Activated T-cell treated with anti-CD3 and anti-CD28 coated beads, Interleukin-2, amount 50 U/mL, for 72 hours (primary cell): ENCODE data around the gene ENO2. TPM values are rescaled to one million over a fixed set of nuclear protein-coding genes. Genes with fewer than 3 reads are reported as not detected.

Source experiments
- ATAC-seq, 2 donors: fragments of 150-1000 bp; cut with Tn5 transposase; replicated peaks in 1 of 2; 2 replicates each; pipeline ENCODE4 v1.10.0; 2021; ENCODE audit warnings: moderate library complexity in 2 of 2, mild to moderate bottlenecking in 1 of 2
- DNase-seq, 2 donors: peaks; one replicate each; pipeline ENCODE4 v3.0.0; 2021 to 2022; ENCODE audit warnings: mixed read lengths in 1 of 2
- H3K27ac Mint-ChIP-seq: one replicate; pipeline ENCODE4 v1.8.0; 2022; ENCODE audit warnings: mild to moderate bottlenecking, moderate library complexity, mixed read lengths
- H3K27me3 Mint-ChIP-seq: one replicate; pipeline ENCODE4 v1.8.0; 2022; ENCODE audit warnings: low read depth, mixed read lengths
- H3K36me3 Mint-ChIP-seq, 2 donors: one replicate each; pipeline ENCODE4 v1.8.0; 2022; ENCODE audit warnings: mixed read lengths in 2 of 2, mild to moderate bottlenecking in 1 of 2; ENCODE audit not compliant: insufficient read depth in 2 of 2
- H3K4me1 Mint-ChIP-seq: one replicate; pipeline ENCODE4 v1.8.0; 2022; ENCODE audit warnings: low read depth, mixed read lengths
- H3K4me3 Mint-ChIP-seq, 2 donors: one replicate each; pipeline ENCODE4 v1.8.0; 2022; ENCODE audit warnings: mild to moderate bottlenecking in 2 of 2, mixed read lengths in 2 of 2, moderate library complexity in 2 of 2
- H3K9me3 Mint-ChIP-seq, 2 donors: one replicate each; pipeline ENCODE4 v1.8.0; 2022; ENCODE audit warnings: mixed read lengths in 2 of 2
- total RNA-seq, 2 donors: library from RNA; stranded (reverse); gene quantifications; one replicate each; pipeline ENCODE4 v1.2.3, GENCODE V29; 2022

ENO2 gene
- total RNA-seq, 2 donors from 2014 or later = 115 to 145 TPM

GRCh38 chr12:6961695-6962284, 47.4 kb downstream of the ENO2 start:
- H3K27me3 Mint-ChIP-seq = no peaks in the 10 kb centered on the region
- ATAC-seq (peak; percentile 26 to 30), DNase-seq (peak; percentile 58 to 69)
- peak overlapping the region; percentile 98 for H3K27ac Mint-ChIP-seq
- peak overlapping the region; percentile 87 to 93 for H3K4me3 Mint-ChIP-seq
- H3K9me3 Mint-ChIP-seq = no peaks in the 10 kb centered on the region
- peaks cover 92% of the 10 kb centered on the region for H3K4me1 Mint-ChIP-seq
- H3K36me3 Mint-ChIP-seq = peaks cover 4 to 17% of the 10 kb centered on the region in 2 donors

GRCh38 chr12:6962285-6963015, 48.1 kb downstream of the ENO2 start:
- Mint-ChIP-seq H3K9me3 (no peaks in the 10 kb centered on the region), H3K36me3 (peaks cover 4 to 21% of the 10 kb centered on the region in 2 donors), H3K4me1 (peaks cover 89% of the 10 kb centered on the region), H3K4me3 (peak overlapping the region; percentile 87 to 93), H3K27me3 (no peaks in the 10 kb centered on the region), H3K27ac (peak overlapping the region; percentile 98)
- DNase-seq = no peak
- no peak for ATAC-seq

GRCh38 chr12:6963016-6963731, 48.8 kb downstream of the ENO2 start:
- no peaks in the 10 kb centered on the region for H3K9me3 Mint-ChIP-seq
- DNase-seq = no peak
- peak overlapping the region; percentile 86 for H3K27ac Mint-ChIP-seq

GRCh38 chr12:6963791-6964413, 49.5 kb downstream of the ENO2 start:
- no peaks in the 10 kb centered on the region for H3K9me3 Mint-ChIP-seq
- peaks cover 89% of the 10 kb centered on the region for H3K4me1 Mint-ChIP-seq
- DNase-seq = no peak
- peak overlapping the region; percentile 85 for H3K27ac Mint-ChIP-seq
- H3K36me3 Mint-ChIP-seq = peaks cover 10 to 19% of the 10 kb centered on the region in 2 donors
- no peak overlapping the region for H3K4me3 Mint-ChIP-seq
- H3K27me3 Mint-ChIP-seq = no peaks in the 10 kb centered on the region
- ATAC-seq = no peak

More at GRCh38 chr12:6963016-6963731, 48.8 kb downstream of the ENO2 start:
- Mint-ChIP-seq H3K27me3 (no peaks in the 10 kb centered on the region), H3K36me3 (peaks cover 4 to 20% of the 10 kb centered on the region in 2 donors), H3K4me3 (peak overlapping the region in 1 of 2 donors; percentile 13), H3K4me1 (peaks cover 89% of the 10 kb centered on the region)
- no peak for ATAC-seq

- no peak overlapping the region for H3K4me3 Mint-ChIP-seq
- peaks cover 14 to 21% of the 10 kb centered on the region in 2 donors for H3K36me3 Mint-ChIP-seq
- ATAC-seq = no peak
- H3K27ac Mint-ChIP-seq = peak overlapping the region; percentile 85
- no peak for DNase-seq
- H3K27me3 Mint-ChIP-seq = no peaks in the 10 kb centered on the region
- H3K4me1 Mint-ChIP-seq = peaks cover 88% of the 10 kb centered on the region
- H3K9me3 Mint-ChIP-seq = no peaks in the 10 kb centered on the region
Measured at GRCh38 chr12:6964605-6965025, 50.2 kb downstream of the ENO2 start.

- no peaks in the 10 kb centered on the region for H3K27me3 Mint-ChIP-seq
- no peaks in the 10 kb centered on the region for H3K9me3 Mint-ChIP-seq
- H3K4me1 Mint-ChIP-seq = peaks cover 83% of the 10 kb centered on the region
- H3K27ac Mint-ChIP-seq = peak overlapping the region; percentile 85
- DNase-seq (peak; percentile 87 to 89), ATAC-seq (peak; percentile 33 to 37)
- H3K36me3 Mint-ChIP-seq = peaks cover 14 to 21% of the 10 kb centered on the region in 2 donors
- H3K4me3 Mint-ChIP-seq = peak overlapping the region in 1 of 2 donors; percentile 29
Measured at GRCh38 chr12:6965026-6965661, 50.8 kb downstream of the ENO2 start.

- no peak for ATAC-seq
Measured at GRCh38 chr12:6965714-6966113, 51.3 kb downstream of the ENO2 start.

GRCh38 chr12:6966351-6966750, 52.0 kb downstream of the ENO2 start:
- DNase-seq (no peak), ATAC-seq (no peak)
- Mint-ChIP-seq H3K4me1 (peaks cover 76% of the 10 kb centered on the region), H3K9me3 (no peaks in the 10 kb centered on the region), H3K27ac (peak overlapping the region; percentile 35), H3K36me3 (peaks cover 17 to 22% of the 10 kb centered on the region in 2 donors), H3K27me3 (no peaks in the 10 kb centered on the region), H3K4me3 (no peak overlapping the region)

More at GRCh38 chr12:6965714-6966113, 51.3 kb downstream of the ENO2 start:
- Mint-ChIP-seq H3K27ac (peak overlapping the region; percentile 85), H3K4me1 (peaks cover 79% of the 10 kb centered on the region), H3K27me3 (no peaks in the 10 kb centered on the region), H3K9me3 (no peaks in the 10 kb centered on the region), H3K36me3 (peaks cover 15 to 19% of the 10 kb centered on the region in 2 donors), H3K4me3 (peak overlapping the region in 1 of 2 donors; percentile 29)
- no peak for DNase-seq

- Mint-ChIP-seq H3K36me3 (peaks cover 17 to 22% of the 10 kb centered on the region in 2 donors), H3K4me3 (no peak overlapping the region), H3K27ac (no peak overlapping the region), H3K27me3 (no peaks in the 10 kb centered on the region), H3K9me3 (no peaks in the 10 kb centered on the region), H3K4me1 (peaks cover 75% of the 10 kb centered on the region)
- DNase-seq (no peak), ATAC-seq (no peak)
Measured at GRCh38 chr12:6967651-6968100, 53.3 kb downstream of the ENO2 start.

- Mint-ChIP-seq H3K9me3 (no peaks in the 10 kb centered on the region), H3K4me1 (peaks cover 80% of the 10 kb centered on the region), H3K27ac (peak overlapping the region; percentile 92), H3K27me3 (no peaks in the 10 kb centered on the region), H3K4me3 (peak overlapping the region; percentile 96 to 99), H3K36me3 (peaks cover 17 to 23% of the 10 kb centered on the region in 2 donors)
- DNase-seq (no peak), ATAC-seq (no peak)
Measured at GRCh38 chr12:6968426-6968825, 54.0 kb downstream of the ENO2 start.

GRCh38 chr12:6970096-6970527, 55.7 kb downstream of the ENO2 start:
- peak overlapping the region; percentile 96 to 99 for H3K4me3 Mint-ChIP-seq
- no peaks in the 10 kb centered on the region for H3K9me3 Mint-ChIP-seq
- H3K4me1 Mint-ChIP-seq = peaks cover 71% of the 10 kb centered on the region
- H3K27ac Mint-ChIP-seq = peak overlapping the region; percentile 92
- DNase-seq (peak in 1 of 2 donors; percentile 21), ATAC-seq (peak; percentile 35 to 36)
- H3K36me3 Mint-ChIP-seq = peaks cover 17 to 26% of the 10 kb centered on the region in 2 donors
- H3K27me3 Mint-ChIP-seq = no peaks in the 10 kb centered on the region
